GM23338 (cell line): ENCODE data around the gene DHX40. TPM values are rescaled to one million over a fixed set of nuclear protein-coding genes. Genes with fewer than 3 reads are reported as not detected.

Source experiments
- ATAC-seq: fragments of 200-7000 bp; cut with Tn5 transposase; 3 replicates; pipeline ENCODE4 v1.9.1; 2020
- DNase-seq: peaks from one replicate; pipeline ENCODE4 v3.0.0-alpha.2; 2015; ENCODE audit warnings: low spot score
- H2AFZ ChIP-seq: fragments of 200-600 bp; sonication (generic); 2 replicates; pipeline ENCODE4 v1.8.0; 2016; ENCODE audit warnings: antibody characterized with exemption, mild to moderate bottlenecking, moderate library complexity
- H3F3A ChIP-seq: fragments of 200-600 bp; sonication (generic); replicated peaks from 2 replicates; pipeline ENCODE4 v1.8.0; 2017; ENCODE audit warnings: antibody characterized with exemption, mixed run types, low read depth
- H3K27ac ChIP-seq: fragments of 200-600 bp; sonication (generic); 2 replicates; pipeline ENCODE4 v1.6.1; 2016; ENCODE audit warnings: low read depth
- H3K27me3 ChIP-seq: fragments of 200-600 bp; sonication (generic); 2 replicates; pipeline ENCODE4 v1.8.0; 2016; ENCODE audit warnings: mild to moderate bottlenecking, mixed run types, moderate library complexity; ENCODE audit not compliant: insufficient read depth
- H3K36me3 ChIP-seq: fragments of 200-600 bp; sonication (generic); 2 replicates; pipeline ENCODE4 v1.8.0; 2016; ENCODE audit warnings: mild to moderate bottlenecking; ENCODE audit not compliant: insufficient read depth
- H3K4me1 ChIP-seq: fragments of 200-600 bp; sonication (generic); 2 replicates; pipeline ENCODE4 v1.8.0; 2016; ENCODE audit warnings: mild to moderate bottlenecking, moderate library complexity; ENCODE audit not compliant: insufficient read depth
- H3K4me2 ChIP-seq: fragments of 200-600 bp; sonication (generic); 2 replicates; pipeline ENCODE4 v1.7.1; 2017; ENCODE audit warnings: mixed run types
- H3K4me3 ChIP-seq: fragments of 200-600 bp; sonication (generic); 2 replicates; pipeline ENCODE4 v1.6.1; 2016; ENCODE audit warnings: mixed run types
- H3K79me2 ChIP-seq: fragments of 200-600 bp; sonication (generic); replicated peaks from 2 replicates; pipeline ENCODE4 v1.8.0; 2017; ENCODE audit warnings: mild to moderate bottlenecking; ENCODE audit not compliant: insufficient read depth
- H3K9me2 ChIP-seq: fragments of 200-600 bp; sonication (generic); 2 replicates; pipeline ENCODE4 v1.8.0; 2017; ENCODE audit not compliant: insufficient read depth
- H4K20me1 ChIP-seq: fragments of 200-600 bp; sonication (generic); replicated peaks from 2 replicates; pipeline ENCODE4 v1.8.0; 2017; ENCODE audit warnings: mild to moderate bottlenecking; ENCODE audit not compliant: insufficient read depth
- H3K27ac Mint-ChIP-seq: 2 replicates; pipeline ENCODE4 v1.8.0; 2020; ENCODE audit warnings: inconsistent platforms, mild to moderate bottlenecking, moderate library complexity, mixed read lengths
- H3K27me3 Mint-ChIP-seq: 3 replicates; pipeline ENCODE4 v1.8.0; 2022; ENCODE audit warnings: low read depth, mild to moderate bottlenecking, moderate library complexity, mixed read lengths, inconsistent platforms; ENCODE audit not compliant: insufficient read depth, poor library complexity
- H3K36me3 Mint-ChIP-seq: 3 replicates; pipeline ENCODE4 v1.8.0; 2021; ENCODE audit warnings: low read depth, mild to moderate bottlenecking, inconsistent platforms, moderate library complexity, mixed read lengths
- H3K4me1 Mint-ChIP-seq: 3 replicates; pipeline ENCODE4 v1.8.0; 2020; ENCODE audit warnings: mild to moderate bottlenecking, inconsistent platforms, mixed read lengths
- H3K4me3 Mint-ChIP-seq: 3 replicates; pipeline ENCODE4 v1.8.0; 2021; ENCODE audit warnings: moderate library complexity, mild to moderate bottlenecking, inconsistent platforms, mixed read lengths
- H3K9me3 Mint-ChIP-seq: 3 replicates; pipeline ENCODE4 v1.8.0; 2020; ENCODE audit warnings: moderate library complexity, mild to moderate bottlenecking, inconsistent platforms, mixed read lengths
- CREB1 ChIP-seq: fragments of 250-450 bp; sonication (Bioruptor Pico); IDR thresholded peaks from 2 replicates; pipeline ENCODE4 v1.5.0; 2020; ENCODE audit warnings: low read depth, mild to moderate bottlenecking, moderate library complexity
- CTCF ChIP-seq, 2 experiments: fragments of 200-600 bp in 1 of 2; sonication (generic) in 1 of 2; conservative IDR thresholded peaks; 2 replicates each; pipeline versions ENCODE4 v1.5.1 to v1.6.1; 2016 to 2017; ENCODE audit warnings: antibody characterized with exemption in 2 of 2, low read depth in 2 of 2, mild to moderate bottlenecking in 2 of 2, moderate library complexity in 1 of 2
- ETS1 ChIP-seq: IDR thresholded peaks from 2 replicates; pipeline ENCODE4 v1.6.1; 2016; ENCODE audit warnings: antibody characterized with exemption
- EZH2 ChIP-seq: fragments of 200-600 bp; sonication (generic); IDR thresholded peaks from one replicate; pipeline ENCODE4 v1.8.0; 2017; ENCODE audit warnings: antibody characterized with exemption, mild to moderate bottlenecking, low read depth; ENCODE audit not compliant: unreplicated experiment
- EZH2phosphoT487 ChIP-seq: fragments of 200-600 bp; sonication (generic); IDR thresholded peaks from one replicate; pipeline ENCODE4 v1.8.1; 2018; ENCODE audit warnings: antibody characterized with exemption; ENCODE audit not compliant: unreplicated experiment
- NANOG ChIP-seq: IDR thresholded peaks from 2 replicates; pipeline ENCODE4 v1.6.1; 2016; ENCODE audit warnings: antibody characterized with exemption, borderline replicate concordance
- REST ChIP-seq: IDR thresholded peaks from one replicate; pipeline ENCODE4 v1.6.1; 2018; ENCODE audit warnings: antibody characterized with exemption; ENCODE audit not compliant: unreplicated experiment
- STAT1 ChIP-seq: IDR thresholded peaks from one replicate; pipeline ENCODE4 v1.6.1; 2016; ENCODE audit warnings: antibody characterized with exemption; ENCODE audit not compliant: unreplicated experiment
- ZNF114 ChIP-seq: fragments of 250-450 bp; sonication (Bioruptor Pico); IDR thresholded peaks from 2 replicates; pipeline ENCODE4 v1.5.0; 2020; ENCODE audit warnings: mild to moderate bottlenecking, moderate library complexity
- ZNF331 ChIP-seq: fragments of 250-450 bp; sonication (Bioruptor Pico); IDR thresholded peaks from 2 replicates; pipeline ENCODE4 v1.5.0; 2020; ENCODE audit warnings: low read depth, mild to moderate bottlenecking, moderate library complexity
- polyA plus RNA-seq: library from polyadenylated mRNA; unstranded; fragments of >200 nt; fragmentation: Nextera tagmentation; extraction: Ambion mirVana; gene quantifications from 2 replicates; pipeline ENCODE4 v1.2.1, GENCODE V29; 2016
- total RNA-seq: library from RNA; depleted of rRNA; stranded (reverse); fragments of >200 nt; shearing (Covaris generic); gene quantifications from 2 replicates; pipeline ENCODE4 v1.2.3, GENCODE V29; 2014

DHX40 gene
- total and polyA plus RNA-seq, 2 experiments from 2014 or later = 14.5 to 38.2 TPM

- no peaks in the 10 kb centered on the region for H4K20me1 ChIP-seq
- no peak overlapping the region for H3K4me2 ChIP-seq
- no peaks in the 10 kb centered on the region for H3F3A ChIP-seq
- no peak overlapping the region for H3K4me3 ChIP-seq
- no peak overlapping the region for H3K27ac Mint-ChIP-seq
- TF ChIP-seq CREB1 (CRISPR knock-in tag) (no peak), ETS1 (no peak), ZNF114 (CRISPR knock-in tag) (no peak), REST (no peak), NANOG (no peak), STAT1 (no peak), EZH2phosphoT487 (no peak), ZNF331 (CRISPR knock-in tag) (no peak)
- no peak for DNase-seq
- H2AFZ ChIP-seq = no peak overlapping the region
- no peaks in the 10 kb centered on the region for H3K4me1 ChIP-seq
- H3K27ac ChIP-seq = no peak overlapping the region
- H3K36me3 Mint-ChIP-seq = peaks cover 27% of the 10 kb centered on the region
- H3K9me3 Mint-ChIP-seq = no peaks in the 10 kb centered on the region
- no peak for ATAC-seq
- H3K79me2 ChIP-seq = no peaks in the 10 kb centered on the region
- no peaks in the 10 kb centered on the region for H3K4me1 Mint-ChIP-seq
- no peak overlapping the region for H3K4me3 Mint-ChIP-seq
- no peaks in the 10 kb centered on the region for H3K27me3 ChIP-seq
- H3K36me3 ChIP-seq = peaks cover 22% of the 10 kb centered on the region
- peaks cover 2% of the 10 kb centered on the region for H3K27me3 Mint-ChIP-seq
- no peaks in the 10 kb centered on the region for H3K9me2 ChIP-seq
Measured at GRCh38 chr17:59607061-59607460, 41.7 kb downstream of the DHX40 start.

GRCh38 chr17:59607817-59608403 is 42.5 kb downstream of the DHX40 start:
- H3K36me3 ChIP-seq = peaks cover 15% of the 10 kb centered on the region
- no peak overlapping the region for H2AFZ ChIP-seq
- no peak overlapping the region for H3K4me3 ChIP-seq
- no peaks in the 10 kb centered on the region for H3K79me2 ChIP-seq
- Mint-ChIP-seq H3K27me3 (peaks cover 4% of the 10 kb centered on the region), H3K4me3 (no peak overlapping the region), H3K27ac (no peak overlapping the region), H3K9me3 (no peaks in the 10 kb centered on the region), H3K4me1 (no peaks in the 10 kb centered on the region), H3K36me3 (peaks cover 22% of the 10 kb centered on the region)
- no peak overlapping the region for H3K4me2 ChIP-seq
- no peaks in the 10 kb centered on the region for H3K4me1 ChIP-seq
- peak; percentile 67 to 79 for TF ChIP-seq CTCF (conservative IDR thresholded peaks at IDR 0.05; ENCODE audit: low read depth in 2 of 2)
- no peak for TF ChIP-seq EZH2
- no peaks in the 10 kb centered on the region for H3K9me2 ChIP-seq
- DNase-seq (peak; percentile 78), ATAC-seq (peak; percentile 75)
- no peaks in the 10 kb centered on the region for H3K27me3 ChIP-seq
- H3F3A ChIP-seq = no peaks in the 10 kb centered on the region
- no peak overlapping the region for H3K27ac ChIP-seq
- H4K20me1 ChIP-seq = no peaks in the 10 kb centered on the region
